Measurements from ENCODE around the gene CUX1. TPM values are rescaled to one million over a fixed set of nuclear protein-coding genes. Genes with fewer than 3 reads are reported as not detected.

Gene CUX1
- total and polyA plus RNA-seq, 2 of the 13 experiments (the other 11 are each of a cell fraction or from before 2014, with no cell fraction given): 13.7 to 14.9 TPM

DNA sequence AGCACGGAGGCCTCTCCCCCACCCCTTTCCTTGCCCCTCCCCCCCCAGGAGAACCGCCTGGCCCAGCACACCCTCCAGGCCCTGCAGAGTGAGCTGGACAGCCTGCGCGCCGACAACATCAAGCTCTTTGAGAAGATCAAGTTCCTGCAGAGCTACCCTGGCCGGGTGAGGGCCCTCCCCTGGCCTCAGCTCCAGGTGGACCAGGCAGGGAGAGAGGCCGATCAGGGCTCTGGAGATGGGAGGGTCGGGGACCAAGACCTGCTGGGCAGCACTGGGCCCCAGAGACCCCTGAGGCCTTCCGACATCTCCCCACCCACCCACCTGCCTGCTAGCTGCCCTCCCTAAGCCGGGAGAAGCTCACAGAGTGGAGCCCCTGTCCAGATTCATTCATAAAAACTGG is 460.5 kb downstream of the CUX1 start:
- no peak overlapping the region for H2AFZ ChIP-seq (ENCODE audit: low read length)
- H3K9ac ChIP-seq (ENCODE audit: insufficient read depth, low read depth, low read length): no peak overlapping the region
- in situ Hi-C loops (cut with HindIII; ENCODE audit: extremely low pct_ligation_motif_present, low pct_unique_long_range_greater_than_20kb) (no loop called here), intact Hi-C loops (cut with micrococcal nuclease; ENCODE audit: unreplicated experiment) (loop anchor here (2.0 kb wide), 1 partner anchor 113 kb away; no protein-coding TSS in a partner anchor)
- ChIA-PET POLR2A (no interaction called here), CTCF (ENCODE audit: low intra/inter-chr PET ratio, low total read pairs) (interaction anchor here (3.3 kb wide), 1 partner anchor 113 kb away, joined by 51 read pairs; no protein-coding TSS in a partner anchor)
- WGBS (ENCODE audit: low lambda C conversion rate): 88% methylated on average over 4 of the region's 10 CpGs
- TF ChIP-seq NFRKB (IDR thresholded peaks at IDR 0.05): no peak
- no peak for TF ChIP-seq RBM39 (IDR thresholded peaks at IDR 0.05; ENCODE audit: low read depth, low read length, poor library complexity, severe bottlenecking)
- TF ChIP-seq ZNF7 (CRISPR knock-in tag; IDR thresholded peaks at IDR 0.05): no peak
- TF ChIP-seq, protein P1, sequence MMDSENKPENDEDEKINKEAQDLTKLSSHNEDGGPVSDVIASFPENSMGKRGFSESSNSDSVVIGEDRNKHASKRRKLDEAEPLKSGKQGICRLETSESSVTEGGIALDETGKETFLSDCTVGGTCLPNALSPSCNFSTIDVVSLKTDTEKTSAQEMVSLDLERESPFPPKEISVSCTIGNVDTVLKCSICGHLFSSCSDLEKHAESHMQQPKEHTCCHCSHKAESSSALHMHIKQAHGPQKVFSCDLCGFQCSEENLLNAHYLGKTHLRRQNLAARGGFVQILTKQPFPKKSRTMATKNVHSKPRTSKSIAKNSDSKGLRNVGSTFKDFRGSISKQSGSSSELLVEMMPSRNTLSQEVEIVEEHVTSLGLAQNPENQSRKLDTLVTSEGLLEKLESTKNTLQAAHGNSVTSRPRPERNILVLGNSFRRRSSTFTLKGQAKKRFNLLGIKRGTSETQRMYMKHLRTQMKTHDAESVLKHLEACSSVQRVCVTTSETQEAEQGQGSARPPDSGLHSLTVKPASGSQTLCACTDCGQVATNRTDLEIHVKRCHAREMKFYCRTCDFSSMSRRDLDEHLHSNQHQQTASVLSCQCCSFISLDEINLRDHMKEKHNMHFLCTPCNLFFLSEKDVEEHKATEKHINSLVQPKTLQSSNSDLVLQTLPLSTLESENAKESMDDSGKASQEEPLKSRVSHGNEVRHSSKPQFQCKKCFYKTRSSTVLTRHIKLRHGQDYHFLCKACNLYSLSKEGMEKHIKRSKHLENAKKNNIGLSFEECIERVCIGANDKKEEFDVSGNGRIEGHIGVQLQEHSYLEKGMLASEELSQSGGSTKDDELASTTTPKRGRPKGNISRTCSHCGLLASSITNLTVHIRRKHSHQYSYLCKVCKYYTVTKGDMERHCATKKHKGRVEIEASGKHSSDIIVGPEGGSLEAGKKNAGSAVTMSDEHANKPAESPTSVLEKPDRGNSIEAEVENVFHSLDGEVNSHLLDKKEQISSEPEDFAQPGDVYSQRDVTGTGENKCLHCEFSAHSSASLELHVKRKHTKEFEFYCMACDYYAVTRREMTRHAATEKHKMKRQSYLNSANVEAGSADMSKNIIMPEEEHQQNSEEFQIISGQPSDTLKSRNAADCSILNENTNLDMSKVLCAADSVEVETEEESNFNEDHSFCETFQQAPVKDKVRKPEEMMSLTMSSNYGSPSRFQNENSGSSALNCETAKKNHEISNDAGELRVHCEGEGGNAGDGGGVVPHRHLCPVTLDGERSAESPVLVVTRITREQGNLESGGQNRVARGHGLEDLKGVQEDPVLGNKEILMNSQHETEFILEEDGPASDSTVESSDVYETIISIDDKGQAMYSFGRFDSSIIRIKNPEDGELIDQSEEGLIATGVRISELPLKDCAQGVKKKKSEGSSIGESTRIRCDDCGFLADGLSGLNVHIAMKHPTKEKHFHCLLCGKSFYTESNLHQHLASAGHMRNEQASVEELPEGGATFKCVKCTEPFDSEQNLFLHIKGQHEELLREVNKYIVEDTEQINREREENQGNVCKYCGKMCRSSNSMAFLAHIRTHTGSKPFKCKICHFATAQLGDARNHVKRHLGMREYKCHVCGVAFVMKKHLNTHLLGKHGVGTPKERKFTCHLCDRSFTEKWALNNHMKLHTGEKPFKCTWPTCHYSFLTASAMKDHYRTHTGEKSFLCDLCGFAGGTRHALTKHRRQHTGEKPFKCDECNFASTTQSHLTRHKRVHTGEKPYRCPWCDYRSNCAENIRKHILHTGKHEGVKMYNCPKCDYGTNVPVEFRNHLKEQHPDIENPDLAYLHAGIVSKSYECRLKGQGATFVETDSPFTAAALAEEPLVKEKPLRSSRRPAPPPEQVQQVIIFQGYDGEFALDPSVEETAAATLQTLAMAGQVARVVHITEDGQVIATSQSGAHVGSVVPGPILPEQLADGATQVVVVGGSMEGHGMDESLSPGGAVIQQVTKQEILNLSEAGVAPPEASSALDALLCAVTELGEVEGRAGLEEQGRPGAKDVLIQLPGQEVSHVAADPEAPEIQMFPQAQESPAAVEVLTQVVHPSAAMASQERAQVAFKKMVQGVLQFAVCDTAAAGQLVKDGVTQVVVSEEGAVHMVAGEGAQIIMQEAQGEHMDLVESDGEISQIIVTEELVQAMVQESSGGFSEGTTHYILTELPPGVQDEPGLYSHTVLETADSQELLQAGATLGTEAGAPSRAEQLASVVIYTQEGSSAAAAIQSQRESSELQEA (CRISPR knock-in tag; IDR thresholded peaks at IDR 0.05; ENCODE audit: not compliant biosample characterization): no peak
- TF ChIP-seq, protein P2, sequence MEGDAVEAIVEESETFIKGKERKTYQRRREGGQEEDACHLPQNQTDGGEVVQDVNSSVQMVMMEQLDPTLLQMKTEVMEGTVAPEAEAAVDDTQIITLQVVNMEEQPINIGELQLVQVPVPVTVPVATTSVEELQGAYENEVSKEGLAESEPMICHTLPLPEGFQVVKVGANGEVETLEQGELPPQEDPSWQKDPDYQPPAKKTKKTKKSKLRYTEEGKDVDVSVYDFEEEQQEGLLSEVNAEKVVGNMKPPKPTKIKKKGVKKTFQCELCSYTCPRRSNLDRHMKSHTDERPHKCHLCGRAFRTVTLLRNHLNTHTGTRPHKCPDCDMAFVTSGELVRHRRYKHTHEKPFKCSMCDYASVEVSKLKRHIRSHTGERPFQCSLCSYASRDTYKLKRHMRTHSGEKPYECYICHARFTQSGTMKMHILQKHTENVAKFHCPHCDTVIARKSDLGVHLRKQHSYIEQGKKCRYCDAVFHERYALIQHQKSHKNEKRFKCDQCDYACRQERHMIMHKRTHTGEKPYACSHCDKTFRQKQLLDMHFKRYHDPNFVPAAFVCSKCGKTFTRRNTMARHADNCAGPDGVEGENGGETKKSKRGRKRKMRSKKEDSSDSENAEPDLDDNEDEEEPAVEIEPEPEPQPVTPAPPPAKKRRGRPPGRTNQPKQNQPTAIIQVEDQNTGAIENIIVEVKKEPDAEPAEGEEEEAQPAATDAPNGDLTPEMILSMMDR (CRISPR knock-in tag; IDR thresholded peaks at IDR 0.05): no peak
- TF ChIP-seq ZNF468 (CRISPR knock-in tag; IDR thresholded peaks at IDR 0.05): no peak
- no peak for TF ChIP-seq PHF5A (CRISPR knock-in tag; IDR thresholded peaks at IDR 0.05; ENCODE audit: low read depth, unreplicated experiment)
- TF ChIP-seq ZNF780A (CRISPR knock-in tag; IDR thresholded peaks at IDR 0.05): no peak
- TF ChIP-seq ZNF367 (CRISPR knock-in tag; IDR thresholded peaks at IDR 0.05; ENCODE audit: borderline replicate concordance): no peak
- TF ChIP-seq ZNF205 (CRISPR knock-in tag; IDR thresholded peaks at IDR 0.05): no peak
- TF ChIP-seq ATM (IDR thresholded peaks at IDR 0.05; ENCODE audit: borderline replicate concordance): no peak
- no peak for TF ChIP-seq POLR2AphosphoS2 (IDR thresholded peaks at IDR 0.05; ENCODE audit: low read depth, low read length)
- no peaks in the 10 kb centered on the region for H3K27me3 ChIP-seq (ENCODE audit: control insufficient read depth in 1 of 2, insufficient read depth in 2 of 2, low read length in 2 of 2)
- H4K20me1 ChIP-seq (ENCODE audit: insufficient read depth, low read length): no peaks in the 10 kb centered on the region
- no peak for FAIRE-seq
- H3K36me3 ChIP-seq (replicated peaks in 1 of 2; ENCODE audit: control insufficient read depth in 1 of 2, insufficient read depth in 2 of 2, low read length in 2 of 2): no peaks in the 10 kb centered on the region
- H3K4me1 ChIP-seq (ENCODE audit: insufficient read depth, low read length): peaks cover 30% of the 10 kb centered on the region
- no peaks in the 10 kb centered on the region for H3K9me3 ChIP-seq (ENCODE audit: low read length)
- DNase-seq (ENCODE audit: low spot score): no peak
- no peak for ATAC-seq
- no peak overlapping the region for H3K4me3 ChIP-seq (replicated peaks in 1 of 3; ENCODE audit: insufficient read depth in 1 of 3, low read depth in 2 of 3, low read length in 3 of 3)
- BruUV-seq (replicated peaks): no TSS peak
- no peak overlapping the region for H3K27ac ChIP-seq (ENCODE audit: extremely low read length, insufficient read depth, low read length)
- no peaks in the 10 kb centered on the region for H3K79me2 ChIP-seq (ENCODE audit: insufficient read depth, low read length)
- no peak overlapping the region for H3K4me2 ChIP-seq (ENCODE audit: low read depth, low read length)
